ENCODE data around the gene ABCA1. TPM values are rescaled to one million over a fixed set of nuclear protein-coding genes. Genes with fewer than 3 reads are reported as not detected.

ABCA1 gene
- total and polyA plus RNA-seq, 10 of the 15 experiments (the other 5 are each of a cell fraction or from before 2014, with no cell fraction given), result 0.01 to 0.56 (median 0.16) TPM

DNA sequence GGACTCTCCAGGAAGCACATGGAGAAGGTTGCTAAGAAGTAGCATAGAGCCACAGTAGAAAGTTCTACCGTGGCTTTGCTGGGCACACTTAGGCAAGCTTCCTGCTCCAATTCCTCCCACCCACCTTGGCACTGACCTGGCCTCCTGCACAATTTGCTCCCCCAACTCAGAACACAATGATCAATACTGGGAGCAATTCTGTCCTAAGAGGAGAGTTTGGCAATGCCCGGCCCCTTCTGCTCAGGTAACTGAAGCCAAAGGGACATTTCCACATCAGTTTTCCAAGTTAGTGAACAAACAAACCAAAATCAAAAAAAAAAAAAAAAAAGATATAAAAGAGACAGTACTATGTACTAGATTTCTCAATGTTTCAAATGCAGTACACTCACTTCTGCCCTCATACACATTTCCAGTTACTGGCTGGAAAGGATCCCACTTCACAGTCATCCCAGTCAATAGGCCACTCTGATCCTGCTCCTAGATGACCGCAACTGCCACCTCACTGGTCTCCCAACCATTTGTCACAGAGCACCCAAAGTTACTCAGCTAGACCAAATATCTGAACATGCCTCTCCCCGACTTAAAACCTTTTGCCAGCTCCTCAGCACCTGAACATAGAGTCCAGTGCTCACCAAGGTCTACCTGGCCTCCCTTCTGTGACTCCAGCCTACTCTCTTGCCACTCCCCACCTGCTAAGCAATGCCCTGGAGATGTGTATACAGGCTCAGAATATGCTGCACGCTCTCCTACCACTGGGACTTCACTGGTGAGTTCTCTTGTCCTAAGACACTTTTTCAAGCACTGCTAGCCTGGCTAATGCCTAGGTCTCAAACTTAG, 21.3 kb downstream of the ABCA1 start:
- BruUV-seq (replicated peaks), result no TSS peak
- Histone ChIP-seq H3K9me3 (replicated peaks; ENCODE audit: control insufficient read depth, insufficient read depth, low read length) (no peaks in the 10 kb centered on the region), H3K79me2 (ENCODE audit: control insufficient read depth, insufficient read depth, low read length) (no peaks in the 10 kb centered on the region), H2AFZ (ENCODE audit: control insufficient read depth, low read depth, low read length) (no peak overlapping the region), H3K27ac (ENCODE audit: control insufficient read depth, insufficient read depth) (no peak overlapping the region), H3K4me1 (ENCODE audit: control insufficient read depth, insufficient read depth, low read length) (no peaks in the 10 kb centered on the region), H3K27me3 (replicated peaks in 1 of 2; ENCODE audit: control insufficient read depth in 2 of 2, insufficient read depth in 2 of 2, low read length in 1 of 2) (peaks cover 0 to 8% of the 10 kb centered on the region in 2 experiments; a peak in 3 of 4 replicates), H3K4me2 (ENCODE audit: control insufficient read depth, insufficient read depth) (no peak overlapping the region), H3K36me3 (ENCODE audit: control insufficient read depth in 2 of 2, insufficient read depth in 2 of 2, low read length in 1 of 2) (no peaks in the 10 kb centered on the region), H4K20me1 (ENCODE audit: control insufficient read depth, insufficient read depth) (no peaks in the 10 kb centered on the region), H3K9ac (ENCODE audit: control insufficient read depth, insufficient read depth, low read length) (no peak overlapping the region), H3K4me3 (no peak overlapping the region)
- in situ Hi-C loops (cut with MboI), result no loop called here
- ChIA-PET POLR2A (interaction anchor here (0.5 kb wide), 1 partner anchor 48 kb away, joined by 3 read pairs; no protein-coding TSS in a partner anchor), RAD21 (ENCODE audit: unreplicated experiment) (no interaction called here), CTCF (interaction anchor here (1.2 kb wide), 1 partner anchor 14 kb away, joined by 3 read pairs; no protein-coding TSS in a partner anchor), SMC1A (ENCODE audit: uncharacterized antibody, unreplicated experiment) (interaction anchor here (0.7 kb wide), 1 partner anchor 26 kb away, joined by 3 read pairs; no protein-coding TSS in a partner anchor)
- DNase-seq (ENCODE audit: low read depth, low spot score) (no peak), ATAC-seq (no peak), FAIRE-seq (no peak)
- WGBS (ENCODE audit: insufficient coverage, insufficient replicate concordance, low lambda C conversion rate, missing lambda C conversion rate), result 18% methylated on average over 5 of the region's 5 CpGs
- intact Hi-C loops (cut with micrococcal nuclease; ENCODE audit: unreplicated experiment), result no loop called here
- TF ChIP-seq TCF12 (IDR thresholded peaks at IDR 0.05; ENCODE audit: low read depth, low read length) (no peak), MEF2B (IDR thresholded peaks at IDR 0.05; ENCODE audit: partially characterized antibody, poor library complexity, severe bottlenecking) (no peak), POLR2AphosphoS2 (IDR thresholded peaks at IDR 0.05; ENCODE audit: low read depth, low read length) (no peak), KLF5 (IDR thresholded peaks at IDR 0.05; ENCODE audit: partially characterized antibody) (no peak), NR2F1 (conservative IDR thresholded peaks at IDR 0.05) (no peak), YBX1 (IDR thresholded peaks at IDR 0.05) (no peak), NFYB (IDR thresholded peaks at IDR 0.05; ENCODE audit: insufficient read depth, low read depth, low read length) (no peak), CREM (IDR thresholded peaks at IDR 0.05; ENCODE audit: low read depth) (no peak), YY1 (IDR thresholded peaks at IDR 0.05; ENCODE audit: low read depth, low read length) (no peak)
- TF ChIP-seq, protein P1, sequence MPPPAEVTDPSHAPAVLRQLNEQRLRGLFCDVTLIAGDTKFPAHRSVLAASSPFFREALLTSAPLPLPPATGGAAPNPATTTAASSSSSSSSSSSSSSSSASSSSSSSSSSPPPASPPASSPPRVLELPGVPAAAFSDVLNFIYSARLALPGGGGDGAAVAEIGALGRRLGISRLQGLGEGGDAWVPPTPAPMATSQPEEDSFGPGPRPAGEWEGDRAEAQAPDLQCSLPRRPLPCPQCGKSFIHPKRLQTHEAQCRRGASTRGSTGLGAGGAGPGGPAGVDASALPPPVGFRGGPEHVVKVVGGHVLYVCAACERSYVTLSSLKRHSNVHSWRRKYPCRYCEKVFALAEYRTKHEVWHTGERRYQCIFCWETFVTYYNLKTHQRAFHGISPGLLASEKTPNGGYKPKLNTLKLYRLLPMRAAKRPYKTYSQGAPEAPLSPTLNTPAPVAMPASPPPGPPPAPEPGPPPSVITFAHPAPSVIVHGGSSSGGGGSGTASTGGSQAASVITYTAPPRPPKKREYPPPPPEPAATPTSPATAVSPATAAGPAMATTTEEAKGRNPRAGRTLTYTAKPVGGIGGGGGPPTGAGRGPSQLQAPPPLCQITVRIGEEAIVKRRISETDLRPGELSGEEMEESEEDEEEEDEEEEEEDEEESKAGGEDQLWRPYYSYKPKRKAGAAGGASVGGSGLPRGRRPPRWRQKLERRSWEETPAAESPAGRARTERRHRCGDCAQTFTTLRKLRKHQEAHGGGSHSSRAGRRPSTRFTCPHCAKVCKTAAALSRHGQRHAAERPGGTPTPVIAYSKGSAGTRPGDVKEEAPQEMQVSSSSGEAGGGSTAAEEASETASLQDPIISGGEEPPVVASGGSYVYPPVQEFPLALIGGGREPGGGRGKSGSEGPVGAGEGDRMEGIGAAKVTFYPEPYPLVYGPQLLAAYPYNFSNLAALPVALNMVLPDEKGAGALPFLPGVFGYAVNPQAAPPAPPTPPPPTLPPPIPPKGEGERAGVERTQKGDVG (CRISPR knock-in tag; IDR thresholded peaks at IDR 0.05), result no peak
- TF ChIP-seq, protein P2, sequence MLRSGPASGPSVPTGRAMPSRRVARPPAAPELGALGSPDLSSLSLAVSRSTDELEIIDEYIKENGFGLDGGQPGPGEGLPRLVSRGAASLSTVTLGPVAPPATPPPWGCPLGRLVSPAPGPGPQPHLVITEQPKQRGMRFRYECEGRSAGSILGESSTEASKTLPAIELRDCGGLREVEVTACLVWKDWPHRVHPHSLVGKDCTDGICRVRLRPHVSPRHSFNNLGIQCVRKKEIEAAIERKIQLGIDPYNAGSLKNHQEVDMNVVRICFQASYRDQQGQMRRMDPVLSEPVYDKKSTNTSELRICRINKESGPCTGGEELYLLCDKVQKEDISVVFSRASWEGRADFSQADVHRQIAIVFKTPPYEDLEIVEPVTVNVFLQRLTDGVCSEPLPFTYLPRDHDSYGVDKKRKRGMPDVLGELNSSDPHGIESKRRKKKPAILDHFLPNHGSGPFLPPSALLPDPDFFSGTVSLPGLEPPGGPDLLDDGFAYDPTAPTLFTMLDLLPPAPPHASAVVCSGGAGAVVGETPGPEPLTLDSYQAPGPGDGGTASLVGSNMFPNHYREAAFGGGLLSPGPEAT (IDR thresholded peaks at IDR 0.05; ENCODE audit: low read depth), result no peak
- TF ChIP-seq, protein P3, sequence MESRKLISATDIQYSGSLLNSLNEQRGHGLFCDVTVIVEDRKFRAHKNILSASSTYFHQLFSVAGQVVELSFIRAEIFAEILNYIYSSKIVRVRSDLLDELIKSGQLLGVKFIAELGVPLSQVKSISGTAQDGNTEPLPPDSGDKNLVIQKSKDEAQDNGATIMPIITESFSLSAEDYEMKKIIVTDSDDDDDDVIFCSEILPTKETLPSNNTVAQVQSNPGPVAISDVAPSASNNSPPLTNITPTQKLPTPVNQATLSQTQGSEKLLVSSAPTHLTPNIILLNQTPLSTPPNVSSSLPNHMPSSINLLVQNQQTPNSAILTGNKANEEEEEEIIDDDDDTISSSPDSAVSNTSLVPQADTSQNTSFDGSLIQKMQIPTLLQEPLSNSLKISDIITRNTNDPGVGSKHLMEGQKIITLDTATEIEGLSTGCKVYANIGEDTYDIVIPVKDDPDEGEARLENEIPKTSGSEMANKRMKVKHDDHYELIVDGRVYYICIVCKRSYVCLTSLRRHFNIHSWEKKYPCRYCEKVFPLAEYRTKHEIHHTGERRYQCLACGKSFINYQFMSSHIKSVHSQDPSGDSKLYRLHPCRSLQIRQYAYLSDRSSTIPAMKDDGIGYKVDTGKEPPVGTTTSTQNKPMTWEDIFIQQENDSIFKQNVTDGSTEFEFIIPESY (IDR thresholded peaks at IDR 0.05), result no peak
